WTC11 (cell line): ENCODE data around the gene TYSND1. TPM values are rescaled to one million over a fixed set of nuclear protein-coding genes. Genes with fewer than 3 reads are reported as not detected.

Source experiments
- ATAC-seq: fragments of 200-7000 bp; cut with Tn5 transposase; 2 replicates; pipeline ENCODE4 v1.10.0; 2021; ENCODE audit warnings: mild to moderate bottlenecking, moderate library complexity
- CTCF ChIA-PET: fragments of 300-600 bp; sonication (Branson Sonifier 250); formaldehyde crosslinking; loops from one replicate; lab custom pipeline; 2021; ENCODE audit warnings: antibody characterized with exemption; lab: Charles Lee
- POLR2A ChIA-PET: fragments of 350-600 bp; sonication (Branson Sonifier 250); formaldehyde crosslinking; loops from one replicate; lab custom pipeline; 2021; ENCODE audit warnings: antibody characterized with exemption; lab: Charles Lee
- DNase-seq: peaks from one replicate; pipeline ENCODE4 v3.0.0; 2021; ENCODE audit warnings: low spot score
- H3K27ac Mint-ChIP-seq: 2 replicates; pipeline ENCODE4 v1.8.0; 2021; ENCODE audit warnings: mixed read lengths
- H3K27me3 Mint-ChIP-seq: 2 replicates; pipeline ENCODE4 v1.8.0; 2021; ENCODE audit warnings: low read depth, mild to moderate bottlenecking, moderate library complexity, mixed read lengths
- H3K36me3 Mint-ChIP-seq: 2 replicates; pipeline ENCODE4 v1.8.0; 2021; ENCODE audit warnings: mixed read lengths
- H3K4me1 Mint-ChIP-seq: 2 replicates; pipeline ENCODE4 v1.8.0; 2022; ENCODE audit warnings: mixed read lengths
- H3K4me3 Mint-ChIP-seq: 2 replicates; pipeline ENCODE4 v1.8.0; 2021; ENCODE audit warnings: mild to moderate bottlenecking, moderate library complexity, mixed read lengths
- H3K9me3 Mint-ChIP-seq: 2 replicates; pipeline ENCODE4 v1.8.0; 2021; ENCODE audit warnings: mixed read lengths
- ARID4B ChIP-seq: sonication (generic); formaldehyde crosslinking; IDR thresholded peaks from 2 replicates; pipeline ENCODE4 v1.8.0; 2023; ENCODE audit warnings: missing genetic modification reagents, mild to moderate bottlenecking, borderline replicate concordance
- CREB1 ChIP-seq: sonication (generic); formaldehyde crosslinking; IDR thresholded peaks from 2 replicates; pipeline ENCODE4 v1.8.0; 2023; ENCODE audit warnings: mild to moderate bottlenecking, missing genetic modification reagents
- CREM ChIP-seq: sonication (generic); formaldehyde crosslinking; IDR thresholded peaks from 2 replicates; pipeline ENCODE4 v1.8.1; 2022; ENCODE audit warnings: mild to moderate bottlenecking, missing genetic modification reagents, moderate library complexity
- ELF4 ChIP-seq: sonication (generic); formaldehyde crosslinking; IDR thresholded peaks from 2 replicates; pipeline ENCODE4 v1.8.1; 2022; ENCODE audit warnings: low read depth, mild to moderate bottlenecking, moderate library complexity, missing genetic modification reagents
- ETV6 ChIP-seq: sonication (generic); formaldehyde crosslinking; IDR thresholded peaks from 2 replicates; pipeline ENCODE4 v1.8.1; 2022; ENCODE audit warnings: mild to moderate bottlenecking, missing genetic modification reagents
- FOXJ3 ChIP-seq: sonication (generic); formaldehyde crosslinking; IDR thresholded peaks from 2 replicates; pipeline ENCODE4 v1.9.0; 2021; ENCODE audit warnings: missing genetic modification reagents, mild to moderate bottlenecking, borderline replicate concordance
- FOXP1 ChIP-seq: sonication (generic); formaldehyde crosslinking; IDR thresholded peaks from 2 replicates; pipeline ENCODE4 v1.8.0; 2022; ENCODE audit warnings: missing genetic modification reagents, mild to moderate bottlenecking, moderate library complexity, borderline replicate concordance
- FOXP4 ChIP-seq: sonication (generic); formaldehyde crosslinking; IDR thresholded peaks from 2 replicates; pipeline ENCODE4 v1.8.0; 2022; ENCODE audit warnings: mild to moderate bottlenecking, missing genetic modification reagents
- GABPB1 ChIP-seq: sonication (generic); formaldehyde crosslinking; IDR thresholded peaks from 2 replicates; pipeline ENCODE4 v1.8.1; 2023; ENCODE audit warnings: mild to moderate bottlenecking, missing genetic modification reagents
- GRHL2 ChIP-seq: fragments of 250-450 bp; sonication (Bioruptor Pico); IDR thresholded peaks from 2 replicates; pipeline ENCODE4 v1.8.0; 2022; ENCODE audit warnings: mild to moderate bottlenecking, moderate library complexity; ENCODE audit not compliant: insufficient replicate concordance, severe bottlenecking
- GTF2I ChIP-seq: fragments of 250-450 bp; sonication (Bioruptor Pico); conservative IDR thresholded peaks from 2 replicates; pipeline ENCODE4 v1.4.0; 2021; ENCODE audit warnings: mild to moderate bottlenecking
- JUN ChIP-seq: sonication (generic); formaldehyde crosslinking; IDR thresholded peaks from 2 replicates; pipeline ENCODE4 v1.8.0; 2023; ENCODE audit warnings: mild to moderate bottlenecking, missing genetic modification reagents
- KAT7 ChIP-seq: sonication (generic); formaldehyde crosslinking; IDR thresholded peaks from 2 replicates; pipeline ENCODE4 v1.8.1; 2023; ENCODE audit warnings: missing genetic modification reagents, mild to moderate bottlenecking, borderline replicate concordance
- MAX ChIP-seq: sonication (generic); formaldehyde crosslinking; IDR thresholded peaks from 2 replicates; pipeline ENCODE4 v1.8.0; 2022; ENCODE audit warnings: mild to moderate bottlenecking, missing genetic modification reagents
- MLX ChIP-seq: sonication (generic); formaldehyde crosslinking; IDR thresholded peaks from 2 replicates; pipeline ENCODE4 v1.8.1; 2023; ENCODE audit warnings: mild to moderate bottlenecking, missing genetic modification reagents, moderate library complexity
- NFYB ChIP-seq: sonication (generic); formaldehyde crosslinking; conservative IDR thresholded peaks from 2 replicates; pipeline ENCODE4 v1.8.0; 2022; ENCODE audit warnings: low read depth, missing genetic modification reagents
- NR2C2 ChIP-seq: sonication (generic); formaldehyde crosslinking; IDR thresholded peaks from 2 replicates; pipeline ENCODE4 v1.8.0; 2022; ENCODE audit warnings: mild to moderate bottlenecking, missing genetic modification reagents
- OVOL2 ChIP-seq: fragments of 250-450 bp; sonication (Bioruptor Pico); IDR thresholded peaks from 2 replicates; pipeline ENCODE4 v1.9.0; 2021; ENCODE audit warnings: mild to moderate bottlenecking, borderline replicate concordance
- PREB ChIP-seq: sonication (generic); formaldehyde crosslinking; IDR thresholded peaks from 2 replicates; pipeline ENCODE4 v1.8.1; 2022; ENCODE audit warnings: mild to moderate bottlenecking, missing genetic modification reagents, moderate library complexity, borderline replicate concordance
- RELA ChIP-seq: sonication (generic); formaldehyde crosslinking; IDR thresholded peaks from 2 replicates; pipeline ENCODE4 v1.8.1; 2022; ENCODE audit warnings: missing genetic modification reagents, mild to moderate bottlenecking, borderline replicate concordance
- SMAD3 ChIP-seq: sonication (generic); formaldehyde crosslinking; IDR thresholded peaks from 2 replicates; pipeline ENCODE4 v1.8.0; 2022; ENCODE audit warnings: missing genetic modification reagents, mild to moderate bottlenecking, borderline replicate concordance
- TCF7 ChIP-seq: sonication (generic); formaldehyde crosslinking; IDR thresholded peaks from 2 replicates; pipeline ENCODE4 v1.8.0; 2022; ENCODE audit warnings: mild to moderate bottlenecking, low read depth, missing genetic modification reagents, moderate library complexity
- TEAD4 ChIP-seq: sonication (generic); formaldehyde crosslinking; IDR thresholded peaks from 2 replicates; pipeline ENCODE4 v1.8.0; 2022; ENCODE audit warnings: mild to moderate bottlenecking, missing genetic modification reagents
- ZMAT4 ChIP-seq: fragments of 250-450 bp; sonication (Bioruptor Pico); IDR thresholded peaks from 2 replicates; pipeline ENCODE4 v1.9.0; 2021; ENCODE audit warnings: mild to moderate bottlenecking
- ZNF138 ChIP-seq: sonication (generic); formaldehyde crosslinking; conservative IDR thresholded peaks from 2 replicates; pipeline ENCODE4 v1.8.1; 2022; ENCODE audit warnings: mild to moderate bottlenecking, moderate library complexity, missing genetic modification reagents
- ZNF416 ChIP-seq: fragments of 250-450 bp; sonication (Bioruptor Pico); IDR thresholded peaks from 2 replicates; pipeline ENCODE4 v1.9.0; 2021; ENCODE audit warnings: mild to moderate bottlenecking, inconsistent platforms
- ZNF423 ChIP-seq: fragments of 250-450 bp; sonication (Bioruptor Pico); IDR thresholded peaks from 2 replicates; pipeline ENCODE4 v2.1.2; 2022; ENCODE audit warnings: mild to moderate bottlenecking, moderate library complexity
- total RNA-seq: library from RNA; stranded (reverse); gene quantifications from 3 replicates; pipeline ENCODE4 v1.2.3, GENCODE V29; 2021

Gene TYSND1
- total RNA-seq, 1 experiment from 2014 or later: 18.9 TPM

GRCh38 chr10:70164163-70164562, 17.7 kb upstream of the TYSND1 start:
- peaks cover 28% of the 10 kb centered on the region for H3K36me3 Mint-ChIP-seq
- ChIA-PET CTCF (no interaction called here), POLR2A (no interaction called here)
- TF ChIP-seq RELA (CRISPR knock-in tag): no peak
- no peak for TF ChIP-seq TEAD4 (CRISPR knock-in tag)
- TF ChIP-seq ETV6 (CRISPR knock-in tag): no peak
- TF ChIP-seq, all 79 proteins: peak for 0
- Mint-ChIP-seq H3K4me3 (no peak overlapping the region), H3K27ac (no peak overlapping the region), H3K9me3 (no peaks in the 10 kb centered on the region), H3K27me3 (no peaks in the 10 kb centered on the region), H3K4me1 (peaks cover 24% of the 10 kb centered on the region)
- DNase-seq: no peak
- ATAC-seq: no peak

- ChIA-PET POLR2A (no interaction called here), CTCF (interaction anchor here (0.8 kb wide), 1 partner anchor 102 kb away, joined by 3 read pairs; no protein-coding TSS in a partner anchor)
- Mint-ChIP-seq H3K9me3 (no peaks in the 10 kb centered on the region), H3K4me1 (peaks cover 17% of the 10 kb centered on the region), H3K4me3 (no peak overlapping the region), H3K27ac (peak overlapping the region; percentile 63), H3K27me3 (no peaks in the 10 kb centered on the region), H3K36me3 (peaks cover 28% of the 10 kb centered on the region)
- TF ChIP-seq MLX (CRISPR knock-in tag): no peak
- TF ChIP-seq PREB (CRISPR knock-in tag): no peak
- TF ChIP-seq SMAD3 (CRISPR knock-in tag): no peak
- no peak for TF ChIP-seq OVOL2 (CRISPR knock-in tag)
- TF ChIP-seq JUN (CRISPR knock-in tag): no peak
- no peak for TF ChIP-seq KAT7 (CRISPR knock-in tag)
- TF ChIP-seq GTF2I (CRISPR knock-in tag): no peak
- no peak for TF ChIP-seq MAX (CRISPR knock-in tag)
- TF ChIP-seq ZNF416 (CRISPR knock-in tag): no peak
- no peak for TF ChIP-seq NR2C2 (CRISPR knock-in tag)
- no peak for TF ChIP-seq ELF4
- TF ChIP-seq ARID4B: no peak
- TF ChIP-seq FOXJ3 (CRISPR knock-in tag): no peak
- TF ChIP-seq ZNF423 (CRISPR knock-in tag): no peak
- no peak for ATAC-seq
- DNase-seq: no peak
Measured at GRCh38 chr10:70163448-70163847, 16.9 kb upstream of the TYSND1 start.

- peaks cover 32% of the 10 kb centered on the region for H3K36me3 Mint-ChIP-seq
- H3K4me3 Mint-ChIP-seq: no peak overlapping the region
- DNase-seq: no peak
- peaks cover 16% of the 10 kb centered on the region for H3K4me1 Mint-ChIP-seq
- ATAC-seq: no peak
- POLR2A ChIA-PET: no interaction called here
- no peaks in the 10 kb centered on the region for H3K9me3 Mint-ChIP-seq
- CTCF ChIA-PET: interaction anchor here (0.8 kb wide), 1 partner anchor 102 kb away, joined by 3 read pairs; no protein-coding TSS in a partner anchor
- peak overlapping the region; percentile 51; the same call in 1 of the 2 replicates for H3K27ac Mint-ChIP-seq
- H3K27me3 Mint-ChIP-seq: no peaks in the 10 kb centered on the region
- TF ChIP-seq GABPB1 (CRISPR knock-in tag) (no peak), ZNF138 (CRISPR knock-in tag) (no peak), JUN (CRISPR knock-in tag) (no peak), FOXP4 (CRISPR knock-in tag) (no peak), ZMAT4 (CRISPR knock-in tag) (no peak), GRHL2 (no peak), CREM (CRISPR knock-in tag) (no peak), FOXP1 (CRISPR knock-in tag) (no peak), NFYB (CRISPR knock-in tag) (no peak), CREB1 (no peak), TCF7 (CRISPR knock-in tag) (no peak)
Measured at GRCh38 chr10:70162892-70163201, 16.3 kb upstream of the TYSND1 start.
